A204.1 (cell line): ENCODE measurements around the gene EXOC3L4.

Experiments
- FAIRE-seq: peaks from 2 replicates; lab custom pipeline; 2012; peaks lifted over from hg19 to GRCh38; lab: Jason Lieb, UNC

Gene EXOC3L4

GRCh38 chr14:103121846-103122584 lies 27.5 kb downstream of the EXOC3L4 start:
- FAIRE-seq = no peak

- no peak for FAIRE-seq
Observed at GRCh38 chr14:103122585-103122946, 28.0 kb downstream of the EXOC3L4 start.

GRCh38 chr14:103122947-103123633 lies 28.6 kb downstream of the EXOC3L4 start, which contains the start of gene TNFAIP2:
TNFAIP2 (plus strand) TSS chr14:103123461; CDS start chr14:103126458, 2,997 bp downstream.
- FAIRE-seq = no peak

- FAIRE-seq = no peak
Observed at GRCh38 chr14:103123634-103124500, 29.3 kb downstream of the EXOC3L4 start.

GRCh38 chr14:103124501-103125001 lies 30.0 kb downstream of the EXOC3L4 start:
- no peak for FAIRE-seq

- FAIRE-seq = no peak
Observed at GRCh38 chr14:103125098-103126070, 30.9 kb downstream of the EXOC3L4 start.

GRCh38 chr14:103126088-103126872 lies 31.8 kb downstream of the EXOC3L4 start:
- no peak for FAIRE-seq

GRCh38 chr14:103126873-103127304 lies 32.4 kb downstream of the EXOC3L4 start:
- no peak for FAIRE-seq

GRCh38 chr14:103127356-103127755 lies 32.8 kb downstream of the EXOC3L4 start:
- FAIRE-seq = no peak

GRCh38 chr14:103127861-103128598 lies 33.5 kb downstream of the EXOC3L4 start:
- FAIRE-seq = no peak

GRCh38 chr14:103128631-103129300 lies 34.2 kb downstream of the EXOC3L4 start:
- no peak for FAIRE-seq

- no peak for FAIRE-seq
Observed at GRCh38 chr14:103129301-103130016, 34.9 kb downstream of the EXOC3L4 start.

- no peak for FAIRE-seq
Observed at GRCh38 chr14:103130017-103130764, 35.7 kb downstream of the EXOC3L4 start.

- no peak for FAIRE-seq
Observed at GRCh38 chr14:103130965-103131364, 36.4 kb downstream of the EXOC3L4 start.

- no peak for FAIRE-seq
Observed at GRCh38 chr14:103131580-103131979, 37.1 kb downstream of the EXOC3L4 start.

- no peak for FAIRE-seq
Observed at GRCh38 chr14:103132381-103133209, 38.1 kb downstream of the EXOC3L4 start.
